HL-60 (cell line): ENCODE data around the gene MYO1E.

Source experiments
- CTCF ChIP-seq: IDR thresholded peaks from one replicate; pipeline ENCODE4 v1.5.1; 2011; ENCODE audit warnings: low read length, control low read depth, inconsistent platforms; ENCODE audit not compliant: insufficient read depth
- GABPA ChIP-seq: IDR thresholded peaks from 2 replicates; pipeline ENCODE4 v1.6.1; 2012; ENCODE audit warnings: low read depth
- POLR2AphosphoS5 ChIP-seq: IDR thresholded peaks from 2 replicates; pipeline ENCODE4 v1.6.1; 2012; ENCODE audit warnings: low read depth
- REST ChIP-seq: IDR thresholded peaks from 2 replicates; pipeline ENCODE4 v1.6.1; 2012; ENCODE audit warnings: low read depth; ENCODE audit not compliant: insufficient replicate concordance
- SPI1 ChIP-seq: IDR thresholded peaks from 2 replicates; pipeline ENCODE4 v1.6.1; 2012; ENCODE audit warnings: low read depth, mild to moderate bottlenecking, borderline replicate concordance

GRCh38 chr15:59203657-59204056 is 169.0 kb downstream of the MYO1E start:
- TF ChIP-seq CTCF, result no peak
- TF ChIP-seq POLR2AphosphoS5, result no peak
- TF ChIP-seq REST, result no peak
- no peak for TF ChIP-seq GABPA
- TF ChIP-seq SPI1, result no peak
